HG02852 (cell line): Measurements from ENCODE around the gene GABRB3.

Source experiments
- ATAC-seq: cut with Tn5 transposase; IDR thresholded peaks from one replicate; pipeline ENCODE4 v1.9.1; 2021; ENCODE audit warnings: mild to moderate bottlenecking, moderate library complexity; ENCODE audit not compliant: unreplicated experiment

GABRB3 gene

DNA sequence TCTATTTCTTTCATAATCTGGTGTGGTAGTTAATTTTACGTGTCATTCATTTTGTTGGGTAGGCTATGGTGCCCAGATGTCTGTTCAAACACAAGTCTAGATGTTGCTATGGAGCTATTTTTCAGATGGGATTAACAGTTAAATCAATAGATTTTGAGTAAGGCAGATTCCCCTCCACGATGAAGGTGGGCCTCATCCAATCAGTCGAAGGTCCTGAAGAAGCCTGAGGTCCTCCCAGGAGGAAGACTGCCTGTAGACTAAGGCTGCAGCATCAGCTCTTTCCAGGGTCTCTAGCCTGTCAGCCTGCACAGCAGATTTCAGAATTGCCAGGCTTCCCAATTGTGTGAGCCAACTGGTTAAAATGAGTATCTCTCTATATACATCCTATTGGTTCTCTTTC, 92.9 kb downstream of the GABRB3 start:
- ATAC-seq, result no peak

DNA sequence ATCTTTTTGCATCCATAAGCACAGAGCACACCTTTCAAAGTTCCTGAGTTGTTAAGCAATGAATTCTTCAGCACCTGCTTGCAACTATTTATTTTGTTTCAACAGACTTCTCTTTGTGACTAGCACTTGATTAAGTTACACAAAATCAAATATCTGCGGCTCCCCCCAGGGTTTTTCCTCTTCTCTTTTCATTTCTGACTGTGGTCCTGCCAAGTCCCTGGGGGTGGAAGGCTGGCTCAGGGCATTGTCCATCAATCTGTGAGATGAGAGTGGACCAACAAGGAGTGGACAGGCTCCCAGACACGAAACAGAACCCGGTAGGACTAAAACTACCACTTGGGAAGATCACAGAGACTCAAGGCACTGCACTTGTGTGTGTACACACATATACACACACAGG, 96.8 kb downstream of the GABRB3 start:
- no peak for ATAC-seq

DNA sequence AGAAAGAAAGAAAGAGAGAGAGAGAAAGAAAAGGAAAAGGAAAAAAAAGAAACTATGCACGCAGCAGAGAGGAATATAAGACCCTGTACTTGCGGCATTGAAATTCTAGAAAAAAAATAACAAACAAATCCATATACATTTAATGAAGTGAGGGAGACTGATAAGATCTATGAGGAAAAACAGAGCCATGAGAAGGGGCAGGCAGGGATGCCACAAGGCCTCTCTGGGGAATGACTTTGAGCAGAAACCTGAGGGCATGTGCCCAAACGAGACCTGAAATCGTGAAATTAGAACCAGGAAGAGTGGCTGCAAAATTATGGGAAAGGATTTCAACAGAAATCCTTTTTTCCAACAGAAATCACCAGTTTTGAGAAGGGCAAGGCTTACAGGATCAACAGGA, 98.4 kb downstream of the GABRB3 start:
- no peak for ATAC-seq

DNA sequence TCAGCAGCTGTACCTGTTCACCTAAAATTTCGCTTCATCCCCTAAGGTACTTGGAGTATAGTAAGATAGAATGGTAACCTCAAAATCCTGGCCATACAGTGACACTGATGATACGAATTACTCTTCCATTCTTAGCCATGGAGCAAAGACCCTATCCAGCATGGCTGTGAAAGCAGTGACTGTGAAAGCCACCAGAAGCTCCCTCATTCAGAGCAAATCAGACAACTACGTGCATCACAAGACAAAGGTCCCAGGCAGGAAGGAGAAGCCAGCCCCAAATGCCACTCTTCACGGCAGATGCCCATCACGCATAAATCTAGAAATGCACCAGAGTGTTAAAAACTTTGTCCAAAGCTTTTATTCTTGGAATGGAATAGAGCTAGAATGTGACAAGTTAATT, 99.4 kb downstream of the GABRB3 start:
- ATAC-seq, result no peak

DNA sequence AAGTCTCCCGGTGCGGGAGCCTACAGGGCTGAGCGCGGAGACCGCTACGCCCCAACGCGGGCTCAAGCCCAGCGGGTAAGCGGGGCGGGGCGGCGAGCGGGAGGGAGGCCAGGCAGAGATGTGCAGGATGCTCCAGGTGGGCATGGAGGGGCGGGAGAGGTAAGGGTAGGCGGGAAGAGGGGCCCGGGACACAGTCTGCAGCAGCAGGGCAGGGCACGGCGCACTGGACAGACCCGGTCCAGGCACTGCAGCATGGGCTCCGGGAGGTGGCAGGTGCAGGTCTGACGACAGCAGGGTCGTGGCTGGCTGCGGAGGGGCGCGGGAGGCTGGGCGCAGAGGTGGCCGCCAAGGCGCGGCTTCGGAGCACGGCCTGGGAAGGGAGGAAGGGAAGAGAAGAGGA, 102.8 kb downstream of the GABRB3 start:
- no peak for ATAC-seq

DNA sequence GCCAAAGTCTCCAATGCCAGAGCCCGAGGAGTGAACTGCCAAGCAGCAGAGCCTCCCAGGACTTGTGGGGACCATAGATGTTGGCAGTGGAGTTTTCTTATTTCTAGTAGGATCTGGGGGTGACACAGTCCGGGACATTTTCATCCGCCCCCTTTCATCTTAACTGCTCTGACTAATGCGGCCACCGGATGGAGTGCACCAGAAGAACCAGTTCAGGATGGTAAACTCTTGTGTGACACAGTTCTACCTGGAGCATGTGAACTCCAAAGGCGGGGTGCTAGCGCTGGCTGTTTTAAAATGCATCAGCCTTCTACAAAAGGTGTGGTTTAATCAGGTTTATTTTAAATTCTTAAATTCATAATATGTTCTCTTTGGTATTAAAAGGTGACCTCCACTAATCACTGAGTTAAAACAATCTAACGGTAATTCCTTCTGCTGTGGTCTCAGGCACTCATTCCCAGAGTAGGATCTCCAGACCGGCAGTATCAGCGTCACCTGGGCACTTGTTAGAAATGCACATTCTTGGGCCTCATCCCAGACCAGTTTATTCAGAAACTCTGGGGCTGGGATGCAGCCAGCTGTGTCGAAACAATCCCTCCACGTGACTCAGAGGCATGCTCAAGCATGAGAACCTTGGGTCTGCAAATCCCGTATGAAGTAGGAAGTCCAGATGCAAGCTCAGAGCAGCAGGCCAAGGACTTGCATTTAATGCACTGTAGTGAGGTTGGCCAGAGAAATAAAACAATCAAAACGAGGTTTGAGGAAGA, 105.5 kb downstream of the GABRB3 start:
- ATAC-seq, result no peak

DNA sequence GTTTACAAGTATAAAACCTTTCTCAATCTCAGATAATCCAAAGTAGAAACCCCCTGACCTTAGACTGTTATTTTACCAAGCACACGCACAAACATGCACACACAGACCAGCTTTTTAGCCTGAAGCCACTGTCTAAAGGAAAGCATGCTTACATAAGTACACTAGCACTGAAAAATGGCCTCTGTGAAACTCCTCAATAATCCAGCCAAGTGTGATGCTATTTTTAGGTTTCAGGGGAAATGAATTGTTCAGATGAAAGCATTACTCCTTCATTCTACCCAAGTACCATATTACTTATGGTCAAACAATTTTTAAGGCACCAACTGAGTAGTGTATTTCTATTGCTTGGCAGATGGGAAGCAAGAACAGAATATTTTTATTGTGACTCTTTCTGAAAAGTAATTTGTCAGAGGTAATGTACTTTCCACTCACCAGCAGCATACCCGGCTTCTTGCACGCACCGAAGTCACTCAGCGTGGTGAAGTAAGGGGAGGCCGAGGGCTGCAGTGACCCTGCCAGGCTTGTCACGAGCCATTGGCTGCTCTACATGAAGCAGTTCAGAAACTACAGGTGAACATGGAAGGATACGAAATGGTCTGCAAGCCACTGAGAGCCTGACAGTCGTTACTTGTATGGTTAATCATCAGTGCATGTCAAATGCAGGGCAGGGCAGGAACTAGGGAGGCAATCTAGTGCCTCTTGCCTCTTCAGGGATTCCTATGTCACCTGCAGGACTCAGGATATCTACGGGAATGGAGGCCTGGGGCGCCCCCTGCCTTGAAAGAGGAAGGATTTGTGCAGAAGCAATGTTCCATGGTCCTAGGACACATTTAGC, 106.7 kb downstream of the GABRB3 start:
- no peak for ATAC-seq

DNA sequence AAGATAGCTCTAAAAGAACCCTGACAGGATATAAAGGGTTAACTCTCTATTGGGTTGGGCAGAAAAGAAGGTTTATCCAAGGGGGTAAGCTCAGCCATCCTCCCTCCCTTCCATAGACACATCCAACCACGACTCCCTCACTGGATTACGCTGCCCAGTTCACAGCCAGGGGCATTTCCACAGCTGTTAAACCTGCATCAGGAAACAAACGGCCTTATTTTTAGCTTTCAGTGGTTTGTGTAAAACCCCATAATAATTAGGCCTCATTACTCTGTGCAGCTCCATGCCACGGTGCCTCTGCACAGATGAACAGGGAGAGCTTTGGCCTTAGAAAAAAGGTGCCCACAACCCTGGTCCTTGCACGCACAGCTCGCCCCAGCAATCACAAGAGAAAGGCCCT, 110.6 kb downstream of the GABRB3 start:
- ATAC-seq, result no peak

DNA sequence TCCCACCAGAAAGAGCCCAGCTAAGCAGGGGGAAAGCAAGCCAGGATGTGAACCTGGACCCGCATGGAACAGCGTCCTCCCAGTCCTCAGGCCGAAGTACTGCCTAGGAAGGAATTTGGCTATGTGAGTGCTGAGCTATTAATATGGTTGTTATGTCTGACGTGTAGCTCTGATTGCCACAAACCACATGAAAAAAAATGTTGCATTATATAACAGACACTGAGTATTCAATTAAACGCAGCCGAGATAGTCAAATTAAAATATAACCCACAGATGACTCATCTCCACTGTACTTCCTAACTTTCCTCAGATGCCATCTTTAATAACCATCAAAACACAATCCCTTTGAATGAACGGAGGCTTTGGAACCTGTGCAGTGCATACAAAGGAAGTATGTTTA, 111.1 kb downstream of the GABRB3 start:
- ATAC-seq, result no peak

DNA sequence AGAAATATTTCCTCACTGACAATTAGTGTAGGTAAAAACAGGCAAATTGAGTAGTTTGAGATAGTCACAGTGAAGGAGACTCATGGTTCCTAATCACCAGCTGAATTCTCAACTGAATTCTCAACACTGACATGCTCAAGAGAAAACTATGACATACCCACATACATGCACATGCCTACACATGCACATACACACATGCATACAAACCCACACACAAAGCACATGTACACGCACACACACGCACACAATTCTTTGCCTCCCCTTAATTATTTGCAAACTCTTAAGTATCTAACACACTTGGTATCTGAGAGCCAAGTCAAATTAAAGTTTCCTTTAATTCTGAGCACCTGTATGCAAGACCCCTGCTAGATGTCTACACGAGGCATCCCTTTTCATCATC, 111.8 kb downstream of the GABRB3 start:
- ATAC-seq, result no peak

DNA sequence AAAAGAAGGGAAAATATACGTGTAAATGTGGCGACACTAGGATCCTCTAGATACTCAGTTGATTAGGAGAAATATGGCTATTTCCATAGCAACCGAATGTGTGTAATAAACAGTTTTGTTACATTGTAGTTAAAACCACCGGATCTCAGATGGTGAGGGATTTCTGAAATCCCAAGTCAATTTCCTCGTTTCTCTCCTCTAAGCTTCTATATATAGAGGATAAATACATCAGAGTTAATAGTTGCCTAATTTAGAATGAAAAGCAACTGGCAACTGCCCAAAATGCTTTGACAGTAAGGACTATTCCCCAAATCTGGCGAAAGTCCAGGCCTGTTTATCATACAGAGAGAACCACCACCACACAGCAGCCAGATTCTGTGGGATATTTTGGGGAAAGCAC, 112.6 kb downstream of the GABRB3 start:
- no peak for ATAC-seq

DNA sequence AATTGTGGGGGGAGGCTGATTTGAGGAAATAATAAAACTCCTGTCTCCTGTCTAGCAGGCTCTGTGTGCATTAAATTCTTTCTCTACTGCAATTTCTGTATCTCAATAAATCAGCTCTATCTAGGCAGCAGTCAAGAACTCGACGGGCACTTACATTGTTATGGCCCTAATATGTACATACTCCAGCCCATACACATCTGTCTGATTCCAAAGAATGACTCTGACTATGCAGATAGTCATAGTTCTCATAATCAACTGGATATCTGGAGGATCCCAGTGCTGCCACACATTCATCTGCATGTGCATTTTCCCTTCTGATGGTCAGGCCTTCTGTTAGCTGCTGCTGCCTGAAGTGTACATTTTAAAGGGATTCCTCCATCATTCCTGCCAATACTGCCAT, 114.6 kb downstream of the GABRB3 start:
- no peak for ATAC-seq

DNA sequence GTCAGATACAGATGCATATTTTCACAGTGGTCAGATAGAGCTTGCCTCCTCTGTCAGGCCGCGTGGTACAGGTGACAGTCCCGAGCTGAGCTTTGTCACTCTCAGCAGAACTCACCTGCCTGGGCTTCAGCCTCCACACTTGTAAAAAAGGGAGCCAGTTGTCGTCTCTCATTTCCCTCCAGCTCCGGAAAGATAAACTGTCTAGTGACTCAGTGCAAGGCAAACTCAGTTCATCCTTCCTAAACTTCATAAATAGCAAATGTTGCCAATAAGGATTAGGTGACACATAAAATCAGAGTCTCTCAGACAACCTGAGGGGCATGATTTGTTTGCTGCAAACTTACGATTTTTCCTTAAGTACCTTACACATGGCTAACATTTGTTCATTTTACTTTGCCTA, 116.8 kb downstream of the GABRB3 start:
- no peak for ATAC-seq

DNA sequence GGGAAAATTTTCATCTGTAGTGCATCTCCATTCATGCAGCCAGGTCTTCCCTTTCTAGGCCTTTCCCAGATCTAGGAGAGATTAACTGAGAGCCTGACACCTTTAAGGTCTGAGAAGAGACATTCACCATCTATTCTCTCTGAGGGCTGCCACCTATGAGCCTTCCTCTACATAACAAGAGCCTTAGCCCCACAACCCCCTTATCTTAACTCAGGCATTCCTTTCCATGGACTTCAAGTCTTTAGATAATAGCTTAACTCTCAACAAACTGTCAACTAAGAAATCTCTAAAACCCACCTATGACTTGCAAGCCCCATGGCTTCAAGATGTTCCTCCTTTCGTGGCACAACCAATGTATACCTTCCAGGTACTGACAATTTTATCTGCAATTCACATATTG, 121.0 kb downstream of the GABRB3 start:
- ATAC-seq, result no peak

DNA sequence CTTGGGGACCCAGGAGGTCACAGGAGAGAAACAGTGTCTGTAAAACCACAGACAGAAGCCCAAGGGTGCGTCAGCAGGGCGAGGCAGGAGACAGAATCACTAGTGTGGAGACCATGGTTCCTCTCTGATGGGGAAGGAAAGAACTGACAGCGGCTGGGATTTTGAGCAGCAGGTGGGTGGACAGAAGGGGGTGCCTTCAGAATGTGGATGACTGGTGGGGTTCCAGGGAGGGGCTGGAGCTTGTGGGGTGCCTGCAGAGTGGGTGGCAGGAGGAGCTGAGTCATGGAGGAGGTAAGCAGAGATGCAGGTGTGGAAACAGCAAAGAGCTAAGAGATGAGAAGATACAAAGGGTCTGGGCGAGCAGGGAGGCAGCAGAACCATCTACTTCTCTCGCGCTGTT, 124.2 kb downstream of the GABRB3 start:
- ATAC-seq, result no peak

DNA sequence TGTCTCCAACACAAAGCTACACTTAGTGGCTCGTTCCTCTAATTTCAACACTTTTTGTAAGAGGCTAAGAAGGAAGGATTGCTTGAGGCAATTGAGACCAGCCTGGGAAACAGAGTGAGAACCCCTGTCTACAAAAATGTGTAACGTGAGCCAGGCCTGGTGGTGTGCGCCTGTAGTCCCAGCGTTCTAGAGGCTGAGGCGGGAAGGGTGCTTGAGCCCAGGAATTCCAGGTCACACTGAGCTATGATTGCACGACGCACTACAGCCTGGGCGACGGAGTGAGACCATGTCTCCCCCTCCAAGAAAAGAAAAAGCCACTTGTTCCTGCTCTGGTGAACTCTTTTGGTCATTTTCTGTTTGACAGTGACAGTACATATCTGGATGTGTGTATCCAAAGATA, 127.9 kb downstream of the GABRB3 start:
- ATAC-seq, result no peak

DNA sequence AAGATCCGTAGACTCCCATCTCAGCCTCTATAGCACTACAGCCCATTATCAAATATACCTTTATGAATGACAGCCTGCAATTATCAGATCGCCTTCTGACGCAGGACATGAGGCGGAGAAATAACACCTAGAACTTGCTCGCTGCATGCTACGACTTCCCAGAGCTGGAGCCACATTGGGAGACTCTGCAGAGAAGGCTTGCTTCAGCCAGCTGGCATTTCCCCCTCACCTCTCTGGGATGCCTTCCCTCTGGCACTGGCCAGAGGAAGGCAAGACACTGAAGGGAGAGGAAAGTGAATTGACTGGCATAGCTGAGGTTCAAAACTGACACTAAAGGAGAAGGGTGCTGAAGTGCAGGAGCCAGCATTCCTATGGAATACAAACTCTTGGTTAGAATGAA, 131.7 kb downstream of the GABRB3 start:
- no peak for ATAC-seq

DNA sequence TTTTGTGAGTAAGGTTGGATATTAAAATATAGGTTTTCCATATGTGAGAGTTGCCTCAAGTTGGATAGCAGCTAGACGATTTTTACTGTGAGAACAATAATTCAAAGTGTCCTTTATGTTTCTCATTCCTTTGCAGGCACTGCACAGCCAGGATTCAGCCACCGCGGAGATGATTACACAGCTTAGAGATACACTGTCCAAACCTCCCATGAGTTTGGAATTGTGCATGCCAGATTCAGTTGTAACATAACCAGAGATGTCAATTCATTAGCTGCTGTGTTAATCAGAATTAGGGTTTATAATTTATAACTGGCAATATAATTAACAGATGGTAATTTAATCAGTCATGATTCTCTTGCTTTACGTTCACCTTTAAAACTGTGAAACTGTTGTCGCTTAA, 132.3 kb downstream of the GABRB3 start:
- ATAC-seq, result no peak

DNA sequence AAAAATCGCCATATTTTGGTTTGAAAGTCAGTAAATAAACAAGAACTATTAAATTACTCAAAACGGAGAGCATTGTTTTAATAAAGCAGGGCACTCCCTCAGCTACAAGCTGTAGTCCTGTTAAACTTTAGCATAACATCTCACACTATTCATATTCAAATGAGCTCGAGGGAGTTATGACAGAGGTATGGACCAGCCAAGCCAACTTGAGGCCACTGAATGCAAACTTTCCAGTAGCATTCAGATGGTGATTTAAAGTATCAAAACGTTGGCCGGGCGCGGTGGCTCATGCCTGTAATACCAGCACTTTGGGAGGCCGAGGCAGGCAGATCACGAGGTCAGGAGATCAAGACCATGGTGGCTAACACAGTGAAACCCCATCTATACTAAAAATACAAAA, 132.9 kb downstream of the GABRB3 start:
- ATAC-seq, result no peak

DNA sequence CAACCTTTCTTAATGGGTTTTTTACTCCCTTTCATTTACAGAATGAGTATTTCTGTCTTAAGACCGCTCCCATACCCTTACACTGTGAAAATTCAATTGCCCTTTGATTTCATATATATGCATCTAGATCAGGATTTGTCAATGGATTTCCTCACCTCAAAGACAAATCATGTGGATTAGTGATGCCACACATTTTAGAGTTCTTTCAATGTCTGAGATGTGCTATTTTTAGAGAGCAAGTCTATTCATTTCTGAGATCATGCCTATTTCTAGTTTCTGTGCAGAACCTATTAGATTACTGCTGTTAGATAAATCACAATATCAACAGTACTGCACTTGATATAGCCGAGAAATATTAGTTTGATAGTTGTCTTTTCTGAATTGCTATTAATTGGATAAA, 137.3 kb downstream of the GABRB3 start:
- no peak for ATAC-seq

DNA sequence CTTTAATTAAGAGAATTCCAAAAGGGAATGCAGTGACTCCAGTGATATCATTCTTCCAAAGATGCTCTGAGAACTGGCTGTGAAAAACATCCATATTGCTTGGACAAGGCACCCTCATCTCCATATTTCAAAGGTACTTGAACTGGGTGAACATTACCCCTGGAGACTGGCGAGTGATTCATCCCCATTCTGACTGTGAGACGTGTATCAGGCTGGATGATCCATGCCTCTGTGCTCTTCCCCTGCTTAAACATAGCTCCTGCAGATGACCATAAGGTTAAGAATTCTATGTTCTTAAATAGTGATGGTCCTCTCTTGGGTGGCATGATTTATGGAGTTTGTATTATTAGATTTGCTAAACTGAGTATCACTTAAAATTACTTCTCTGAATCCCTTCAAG, 137.8 kb downstream of the GABRB3 start:
- ATAC-seq, result no peak

DNA sequence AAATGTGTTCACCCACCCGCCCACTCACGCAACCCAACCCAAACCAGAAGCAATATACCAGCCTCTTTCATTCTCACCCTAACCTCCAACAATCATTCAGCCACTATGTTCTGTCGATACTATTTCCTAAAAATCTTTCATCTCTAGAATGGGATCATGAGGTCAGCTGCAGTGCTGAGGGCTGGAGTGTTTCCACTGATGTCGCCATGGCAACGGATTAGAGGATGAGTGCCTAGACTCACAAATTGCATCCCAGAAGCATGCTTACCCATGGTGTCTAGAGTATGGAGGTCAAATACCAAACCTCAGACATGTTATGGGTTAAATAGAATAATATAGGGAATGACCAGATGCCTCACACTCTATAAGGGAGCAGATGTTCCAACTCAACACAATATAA, 138.5 kb downstream of the GABRB3 start:
- ATAC-seq, result no peak

DNA sequence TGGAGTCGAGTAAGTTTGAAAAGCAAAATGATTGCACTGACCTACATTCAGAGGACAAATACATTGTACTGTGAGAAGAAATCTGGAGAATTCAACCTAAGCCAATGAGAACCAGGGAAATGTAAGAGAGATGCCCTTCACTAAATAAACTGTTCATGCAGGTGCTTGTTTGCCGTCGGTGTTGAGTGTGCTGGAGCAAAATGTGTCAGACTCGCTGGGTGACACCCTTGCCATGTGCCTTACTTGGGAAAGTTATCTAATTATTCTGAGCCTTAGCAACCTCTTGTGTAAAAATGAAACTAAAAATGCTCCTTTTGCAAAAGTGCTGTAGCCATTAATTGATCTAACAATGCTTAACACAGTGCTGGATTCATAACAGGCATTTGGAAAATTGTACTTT, 140.4 kb downstream of the GABRB3 start:
- no peak for ATAC-seq
